DND-41 (cell line): ENCODE results near the gene SPAG4.

ENCODE experiments used
- CTCF ChIP-seq: IDR thresholded peaks from 2 replicates; pipeline ENCODE4 v1.5.1; 2012; ENCODE audit warnings: borderline replicate concordance, low read length, moderate library complexity, mild to moderate bottlenecking; ENCODE audit not compliant: poor library complexity, severe bottlenecking; ENCODE audit errors: extremely low read depth
- EZH2 ChIP-seq: IDR thresholded peaks from 3 replicates; pipeline ENCODE4 v1.6.1; 2012; ENCODE audit warnings: borderline replicate concordance, low read depth, mild to moderate bottlenecking, moderate library complexity, low read length, inconsistent platforms; ENCODE audit not compliant: severe bottlenecking

GRCh38 chr20:35620818-35621559, 5.4 kb downstream of the SPAG4 start:
- TF ChIP-seq CTCF (no peak), EZH2 (no peak)
